ENCODE results near the gene DOCK6.

- TF ChIP-seq POLR2A (IDR thresholded peaks at IDR 0.05) (no peak), CTCF (IDR thresholded peaks at IDR 0.05) (no peak)
Observed at GRCh38 chr19:11168568-11168967, 93.8 kb downstream of the DOCK6 start.

Measured in ovary (tissue), 3 donors.